LNCaP clone FGC (cell line): ENCODE measurements around the gene ARHGDIG.

ENCODE experiments used
- DNase-seq: peaks from one replicate; pipeline ENCODE4 v3.0.0-alpha.2; 2011; ENCODE audit warnings: low read depth
- H3K4me3 ChIP-seq: 2 replicates; pipeline ENCODE4 v1.5.1; 2011; ENCODE audit warnings: mild to moderate bottlenecking, low read depth, low read length, control low read depth
- TF ChIP-seq, protein P1 (sequence below): IDR thresholded peaks from 2 replicates; pipeline ENCODE4 v1.5.1; 2012; ENCODE audit warnings: mild to moderate bottlenecking; ENCODE audit not compliant: control insufficient read depth, insufficient read depth; ENCODE audit errors: extremely low read depth

Gene ARHGDIG

DNA sequence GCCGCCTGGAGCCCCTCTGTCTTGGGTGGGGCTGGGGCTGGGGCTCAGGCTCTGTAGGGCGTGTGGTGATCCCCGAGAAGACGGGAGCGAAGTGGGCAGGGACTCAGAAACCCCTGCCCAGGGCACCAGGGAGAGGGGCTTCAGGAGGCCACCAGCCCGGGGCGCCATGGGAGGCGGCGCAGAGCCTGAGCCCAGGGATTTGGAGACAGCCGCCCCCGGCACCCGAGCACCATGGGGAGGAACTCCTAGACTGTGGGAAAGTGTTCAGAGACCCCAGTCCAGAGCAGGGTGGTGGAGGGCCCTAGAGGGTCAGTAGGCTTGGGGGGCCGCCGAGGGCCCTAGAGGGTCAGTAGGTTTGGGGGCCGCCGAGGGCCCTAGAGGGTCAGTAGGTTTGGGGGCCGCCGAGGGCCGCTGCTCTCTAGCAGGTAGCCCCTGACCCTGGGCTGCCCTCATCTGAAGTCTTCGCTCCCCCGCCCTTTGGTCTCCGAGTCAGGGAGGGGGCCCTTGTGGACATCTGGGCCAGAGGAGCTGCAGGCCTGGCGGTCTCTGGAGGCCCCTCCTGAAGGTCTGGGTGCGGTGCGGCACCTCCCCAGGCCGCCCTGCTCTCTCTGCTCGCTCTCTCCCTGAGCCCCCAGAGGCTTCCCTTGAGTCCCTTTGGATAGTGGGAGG lies 734 bp downstream of the ARHGDIG start:
- peak overlapping the region; percentile 53 for H3K4me3 ChIP-seq

DNA sequence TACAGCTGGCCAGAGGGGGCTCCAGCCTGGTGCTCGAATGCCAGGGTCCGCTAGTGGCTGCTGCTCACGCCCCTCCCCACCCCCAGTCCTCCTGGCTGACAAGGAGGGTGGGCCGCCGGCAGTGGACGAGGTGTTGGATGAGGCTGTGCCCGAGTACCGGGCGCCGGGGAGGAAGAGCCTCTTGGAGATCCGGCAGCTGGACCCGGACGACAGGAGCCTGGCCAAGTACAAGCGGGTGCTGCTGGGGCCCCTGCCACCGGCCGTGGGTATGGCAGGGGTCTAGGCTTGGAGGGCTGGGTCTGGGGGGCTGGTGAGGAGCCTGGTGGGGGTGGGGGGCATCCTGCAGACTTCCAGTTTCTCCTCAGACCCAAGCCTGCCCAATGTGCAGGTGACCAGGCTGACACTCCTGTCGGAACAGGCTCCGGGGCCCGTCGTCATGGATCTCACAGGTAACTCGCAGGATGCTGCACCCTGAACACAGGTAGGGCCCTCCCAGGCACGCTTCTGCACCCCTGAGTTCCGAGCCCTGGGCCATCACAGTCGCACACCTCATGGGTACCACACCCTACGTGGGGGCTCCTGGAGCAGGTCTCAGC lies 1.4 kb downstream of the ARHGDIG start:
- no peak for DNase-seq
- no peak overlapping the region for H3K4me3 ChIP-seq
- TF ChIP-seq, protein P1, sequence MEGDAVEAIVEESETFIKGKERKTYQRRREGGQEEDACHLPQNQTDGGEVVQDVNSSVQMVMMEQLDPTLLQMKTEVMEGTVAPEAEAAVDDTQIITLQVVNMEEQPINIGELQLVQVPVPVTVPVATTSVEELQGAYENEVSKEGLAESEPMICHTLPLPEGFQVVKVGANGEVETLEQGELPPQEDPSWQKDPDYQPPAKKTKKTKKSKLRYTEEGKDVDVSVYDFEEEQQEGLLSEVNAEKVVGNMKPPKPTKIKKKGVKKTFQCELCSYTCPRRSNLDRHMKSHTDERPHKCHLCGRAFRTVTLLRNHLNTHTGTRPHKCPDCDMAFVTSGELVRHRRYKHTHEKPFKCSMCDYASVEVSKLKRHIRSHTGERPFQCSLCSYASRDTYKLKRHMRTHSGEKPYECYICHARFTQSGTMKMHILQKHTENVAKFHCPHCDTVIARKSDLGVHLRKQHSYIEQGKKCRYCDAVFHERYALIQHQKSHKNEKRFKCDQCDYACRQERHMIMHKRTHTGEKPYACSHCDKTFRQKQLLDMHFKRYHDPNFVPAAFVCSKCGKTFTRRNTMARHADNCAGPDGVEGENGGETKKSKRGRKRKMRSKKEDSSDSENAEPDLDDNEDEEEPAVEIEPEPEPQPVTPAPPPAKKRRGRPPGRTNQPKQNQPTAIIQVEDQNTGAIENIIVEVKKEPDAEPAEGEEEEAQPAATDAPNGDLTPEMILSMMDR: no peak

More for the DNA sequence above, 734 bp downstream of the ARHGDIG start:
- DNase-seq: no peak
- TF ChIP-seq, protein P1: no peak

DNA sequence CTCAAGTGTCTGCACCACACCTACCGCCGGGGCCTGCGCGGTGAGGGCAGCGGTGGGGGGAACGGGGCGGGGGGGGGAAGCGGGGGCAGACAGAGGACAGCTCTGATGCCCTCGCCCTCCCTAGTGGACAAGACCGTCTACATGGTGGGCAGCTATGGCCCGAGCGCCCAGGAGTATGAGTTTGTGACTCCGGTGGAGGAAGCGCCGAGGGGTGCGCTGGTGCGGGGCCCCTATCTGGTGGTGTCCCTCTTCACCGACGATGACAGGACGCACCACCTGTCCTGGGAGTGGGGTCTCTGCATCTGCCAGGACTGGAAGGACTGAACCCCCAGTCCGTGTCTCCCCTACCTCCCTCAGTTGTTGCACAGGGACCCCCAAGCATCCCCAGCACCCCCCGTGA lies 2.1 kb downstream of the ARHGDIG start:
- DNase-seq: no peak
- no peak overlapping the region for H3K4me3 ChIP-seq
- TF ChIP-seq, protein P1: no peak

DNA sequence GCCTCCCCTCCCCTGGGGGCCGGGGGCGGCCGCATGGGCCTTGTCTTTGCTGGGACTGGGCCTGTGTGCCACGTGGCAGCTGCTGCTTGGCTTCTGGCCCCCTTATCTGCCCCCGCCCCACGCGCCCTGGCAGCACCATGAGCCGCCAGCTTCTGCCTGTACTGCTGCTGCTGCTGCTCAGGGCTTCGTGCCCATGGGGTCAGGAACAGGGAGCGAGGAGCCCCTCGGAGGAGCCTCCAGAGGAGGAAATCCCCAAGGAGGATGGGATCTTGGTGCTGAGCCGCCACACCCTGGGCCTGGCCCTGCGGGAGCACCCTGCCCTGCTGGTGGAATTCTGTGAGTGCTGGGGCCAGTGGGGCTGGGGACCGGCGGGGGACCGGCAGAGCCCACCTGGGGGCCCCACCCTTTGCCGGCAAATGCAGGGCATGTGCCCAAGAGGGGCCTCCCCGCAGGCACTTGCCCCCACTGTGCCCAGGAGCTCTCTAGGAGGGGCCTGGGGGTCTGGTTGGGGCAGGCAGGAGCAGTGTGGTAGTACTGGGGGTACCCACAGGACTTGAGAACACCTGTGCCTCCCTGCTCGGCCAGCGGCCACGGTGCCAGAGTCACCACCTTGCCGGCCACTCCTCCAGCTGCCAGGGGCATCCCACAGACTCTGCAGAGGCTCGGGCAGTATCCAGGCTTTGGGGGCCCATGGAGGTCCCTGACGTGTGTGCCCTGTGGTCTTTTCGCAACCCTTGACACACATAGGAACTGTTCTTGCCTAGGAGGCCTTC lies 2.8 kb downstream of the ARHGDIG start, which contains the start of gene PDIA2:
PDIA2 (plus strand) TSS at position 132 of the 773 bp plus-strand sequence; CDS start at position 138, 6 bp downstream.
- DNase-seq: no peak
- TF ChIP-seq, protein P1: no peak
- H3K4me3 ChIP-seq: no peak within 1 kb of the TSS

DNA sequence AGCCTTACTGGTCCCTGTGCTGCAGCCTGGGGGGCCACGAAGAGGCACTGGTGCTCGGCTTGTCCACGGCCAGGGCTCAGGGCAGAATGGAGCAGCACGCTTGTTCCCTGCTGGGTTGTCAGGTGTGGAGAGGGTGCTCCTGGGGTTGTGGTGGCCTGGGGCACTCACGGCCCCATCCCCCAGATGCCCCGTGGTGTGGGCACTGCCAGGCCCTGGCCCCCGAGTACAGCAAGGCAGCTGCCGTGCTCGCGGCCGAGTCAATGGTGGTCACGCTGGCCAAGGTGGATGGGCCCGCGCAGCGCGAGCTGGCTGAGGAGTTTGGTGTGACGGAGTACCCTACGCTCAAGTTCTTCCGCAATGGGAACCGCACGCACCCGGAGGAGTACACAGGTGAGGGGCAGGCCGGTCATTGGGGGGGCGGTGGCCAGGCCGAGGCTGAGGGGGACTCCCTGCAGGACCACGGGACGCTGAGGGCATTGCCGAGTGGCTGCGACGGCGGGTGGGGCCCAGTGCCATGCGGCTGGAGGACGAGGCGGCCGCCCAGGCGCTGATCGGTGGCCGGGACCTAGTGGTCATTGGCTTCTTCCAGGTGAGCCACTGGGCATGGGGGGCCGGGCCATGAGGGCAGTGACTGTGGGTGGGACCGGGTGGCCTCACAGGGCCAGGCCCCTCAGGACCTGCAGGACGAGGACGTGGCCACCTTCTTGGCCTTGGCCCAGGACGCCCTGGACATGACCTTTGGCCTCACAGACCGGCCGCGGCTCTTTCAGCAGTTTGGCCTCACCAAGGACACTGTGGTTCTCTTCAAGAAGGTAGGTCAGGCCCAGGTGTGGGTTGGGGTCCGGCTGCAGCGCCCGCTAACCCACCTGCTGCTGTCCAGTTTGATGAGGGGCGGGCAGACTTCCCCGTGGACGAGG lies 4.1 kb downstream of the ARHGDIG start:
- no peak for DNase-seq
- TF ChIP-seq, protein P1: no peak
- no peak overlapping the region for H3K4me3 ChIP-seq
